ENCODE measurements around the gene SPATA6L.

DNA sequence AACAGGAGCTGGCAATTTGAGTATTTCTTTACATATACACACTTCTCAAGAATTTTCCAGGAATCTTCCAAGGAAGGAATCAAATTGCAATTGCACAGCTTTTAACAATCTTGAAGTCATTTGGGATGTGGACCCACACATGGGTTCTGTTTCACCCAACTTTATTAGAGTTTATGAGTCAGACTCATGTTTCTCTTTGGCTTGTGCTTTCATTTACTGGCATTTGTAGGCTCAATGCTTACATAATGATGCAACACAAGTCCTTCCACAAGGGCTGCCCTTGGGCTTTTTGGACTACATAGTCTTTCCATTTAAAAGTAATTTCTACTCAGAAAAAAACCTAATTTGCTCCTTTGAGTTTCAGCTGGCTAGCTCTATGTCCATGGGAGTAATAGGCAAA, 8.5 kb upstream of the SPATA6L start:
- TF ChIP-seq, protein P1, sequence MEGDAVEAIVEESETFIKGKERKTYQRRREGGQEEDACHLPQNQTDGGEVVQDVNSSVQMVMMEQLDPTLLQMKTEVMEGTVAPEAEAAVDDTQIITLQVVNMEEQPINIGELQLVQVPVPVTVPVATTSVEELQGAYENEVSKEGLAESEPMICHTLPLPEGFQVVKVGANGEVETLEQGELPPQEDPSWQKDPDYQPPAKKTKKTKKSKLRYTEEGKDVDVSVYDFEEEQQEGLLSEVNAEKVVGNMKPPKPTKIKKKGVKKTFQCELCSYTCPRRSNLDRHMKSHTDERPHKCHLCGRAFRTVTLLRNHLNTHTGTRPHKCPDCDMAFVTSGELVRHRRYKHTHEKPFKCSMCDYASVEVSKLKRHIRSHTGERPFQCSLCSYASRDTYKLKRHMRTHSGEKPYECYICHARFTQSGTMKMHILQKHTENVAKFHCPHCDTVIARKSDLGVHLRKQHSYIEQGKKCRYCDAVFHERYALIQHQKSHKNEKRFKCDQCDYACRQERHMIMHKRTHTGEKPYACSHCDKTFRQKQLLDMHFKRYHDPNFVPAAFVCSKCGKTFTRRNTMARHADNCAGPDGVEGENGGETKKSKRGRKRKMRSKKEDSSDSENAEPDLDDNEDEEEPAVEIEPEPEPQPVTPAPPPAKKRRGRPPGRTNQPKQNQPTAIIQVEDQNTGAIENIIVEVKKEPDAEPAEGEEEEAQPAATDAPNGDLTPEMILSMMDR (IDR thresholded peaks at IDR 0.05) = no peak
- no peak for TF ChIP-seq POLR2A (IDR thresholded peaks at IDR 0.05)
